Measurements from ENCODE around the gene NR3C1.

GRCh38 chr5:143418140-143418866 lies 14.8 kb upstream of the NR3C1 start:
- TF ChIP-seq CTCF (IDR thresholded peaks at IDR 0.05) (no peak), POLR2A (IDR thresholded peaks at IDR 0.05) (no peak)

Data from uterus (tissue), 2 donors.